HG02943 (cell line): Measurements from ENCODE around the gene KIF21B.

ENCODE experiments used
- ATAC-seq: cut with Tn5 transposase; IDR thresholded peaks from one replicate; pipeline ENCODE4 v1.9.1; 2021; ENCODE audit warnings: mild to moderate bottlenecking, low read depth, moderate library complexity; ENCODE audit not compliant: unreplicated experiment

KIF21B gene

GRCh38 chr1:201001962-201002361 lies 21.6 kb downstream of the KIF21B start:
- no peak for ATAC-seq

- no peak for ATAC-seq
Observed at GRCh38 chr1:201000391-201000790, 23.1 kb downstream of the KIF21B start.

- ATAC-seq = no peak
Observed at GRCh38 chr1:200999667-201000066, 23.8 kb downstream of the KIF21B start.

GRCh38 chr1:200998323-200998722 lies 25.2 kb downstream of the KIF21B start:
- ATAC-seq = no peak

GRCh38 chr1:200992382-200993048 lies 31.0 kb downstream of the KIF21B start:
- no peak for ATAC-seq

- ATAC-seq = no peak
Observed at GRCh38 chr1:200991097-200991614, 32.4 kb downstream of the KIF21B start.

GRCh38 chr1:200990114-200990513 lies 33.4 kb downstream of the KIF21B start:
- ATAC-seq = no peak

- no peak for ATAC-seq
Observed at GRCh38 chr1:200989337-200989736, 34.2 kb downstream of the KIF21B start.

GRCh38 chr1:200988693-200989092 lies 34.8 kb downstream of the KIF21B start:
- ATAC-seq = no peak

GRCh38 chr1:200985481-200985880 lies 38.0 kb downstream of the KIF21B start:
- no peak for ATAC-seq

GRCh38 chr1:200983035-200983561 lies 40.4 kb downstream of the KIF21B start:
- ATAC-seq = no peak

GRCh38 chr1:200982071-200982945 lies 41.2 kb downstream of the KIF21B start:
- no peak for ATAC-seq

GRCh38 chr1:200981278-200981677 lies 42.2 kb downstream of the KIF21B start:
- ATAC-seq = no peak

GRCh38 chr1:200980873-200981272 lies 42.6 kb downstream of the KIF21B start:
- no peak for ATAC-seq

- no peak for ATAC-seq
Observed at GRCh38 chr1:200980452-200980772, 43.1 kb downstream of the KIF21B start.

- no peak for ATAC-seq
Observed at GRCh38 chr1:200979574-200980451, 43.7 kb downstream of the KIF21B start.

- no peak for ATAC-seq
Observed at GRCh38 chr1:200977071-200977754, 46.3 kb downstream of the KIF21B start.

GRCh38 chr1:200976634-200977033 lies 46.9 kb downstream of the KIF21B start:
- ATAC-seq = no peak

GRCh38 chr1:200975458-200975857 lies 48.1 kb downstream of the KIF21B start:
- no peak for ATAC-seq

- ATAC-seq = no peak
Observed at GRCh38 chr1:200974711-200975110, 48.8 kb downstream of the KIF21B start.
